ENCODE results near the gene PLXNB1.
A peak's percentile ranks its signal among the peaks of the same experiment; 100 is the strongest.
"Not testable (repeated sequence)": the region's sequence is repeated elsewhere in the genome, so short reads cannot be mapped to it uniquely, and the experiment has no call there.

The PLXNB1 gene

GRCh38 chr3:48464713-48465221, 34.9 kb upstream of the PLXNB1 start:
- H3K27ac ChIP-seq (ENCODE audit: low read depth, low read length) = peak overlapping the region; percentile 99; the same call in 1 of the 2 replicates
- peak overlapping the region; percentile 23; the same call in 1 of the 2 replicates for H3K9ac ChIP-seq (ENCODE audit: low read depth, low read length)
- WGBS = 94% methylated on average over 17 of the region's 17 CpGs

GRCh38 chr3:48463703-48464102, 33.8 kb upstream of the PLXNB1 start:
- no peaks in the 10 kb centered on the region for H3K9me3 ChIP-seq (ENCODE audit: insufficient read depth, low read depth, low read length)
- H3K4me3 ChIP-seq (ENCODE audit: low read length) = no peak overlapping the region
- peaks cover 9% of the 10 kb centered on the region for H3K4me1 ChIP-seq (ENCODE audit: insufficient read depth, low read length)
- peaks cover 51% of the 10 kb centered on the region for H3K36me3 ChIP-seq (ENCODE audit: insufficient read depth, low read length)
- H3K27ac ChIP-seq (ENCODE audit: low read depth, low read length) = no peak overlapping the region
- H3K9ac ChIP-seq (ENCODE audit: low read depth, low read length) = no peak overlapping the region
- 85% methylated on average over 9 of the region's 9 CpGs for WGBS
- H3K27me3 ChIP-seq (ENCODE audit: insufficient read depth, low read length) = no peaks in the 10 kb centered on the region

More at GRCh38 chr3:48464713-48465221, 34.9 kb upstream of the PLXNB1 start:
- Histone ChIP-seq H3K4me3 (ENCODE audit: low read length) (no peak overlapping the region), H3K9me3 (ENCODE audit: insufficient read depth, low read depth, low read length) (no peaks in the 10 kb centered on the region), H3K4me1 (ENCODE audit: insufficient read depth, low read length) (peaks cover 9% of the 10 kb centered on the region), H3K27me3 (ENCODE audit: insufficient read depth, low read length) (no peaks in the 10 kb centered on the region), H3K36me3 (ENCODE audit: insufficient read depth, low read length) (peaks cover 51% of the 10 kb centered on the region)

- H3K9ac ChIP-seq (ENCODE audit: low read depth, low read length); H3K4me3 ChIP-seq (ENCODE audit: low read length); H3K27ac ChIP-seq (ENCODE audit: low read depth, low read length); H3K27me3 ChIP-seq (ENCODE audit: insufficient read depth, low read length); H3K4me1 ChIP-seq (ENCODE audit: insufficient read depth, low read length); H3K9me3 ChIP-seq (ENCODE audit: insufficient read depth, low read depth, low read length): not testable (repeated sequence)
- 97% methylated on average over 7 of the region's 7 CpGs for WGBS
- peaks cover 45% of the 10 kb centered on the region for H3K36me3 ChIP-seq (ENCODE audit: insufficient read depth, low read length)
Measured at GRCh38 chr3:48461767-48462166, 31.9 kb upstream of the PLXNB1 start.

GRCh38 chr3:48460517-48460902, 30.6 kb upstream of the PLXNB1 start:
- Histone ChIP-seq H3K27me3 (ENCODE audit: insufficient read depth, low read length) (no peaks in the 10 kb centered on the region), H3K9me3 (ENCODE audit: insufficient read depth, low read depth, low read length) (no peaks in the 10 kb centered on the region), H3K4me1 (ENCODE audit: insufficient read depth, low read length) (no peaks in the 10 kb centered on the region; the same call in 1 of the 2 replicates), H3K4me3 (ENCODE audit: low read length) (no peak overlapping the region), H3K36me3 (ENCODE audit: insufficient read depth, low read length) (peaks cover 55% of the 10 kb centered on the region), H3K27ac (ENCODE audit: low read depth, low read length) (no peak overlapping the region), H3K9ac (ENCODE audit: low read depth, low read length) (no peak overlapping the region)
- WGBS = 96% methylated on average over 3 of the region's 3 CpGs

- no peaks in the 10 kb centered on the region for H3K4me1 ChIP-seq (ENCODE audit: insufficient read depth, low read length)
- WGBS = 94% methylated on average over 7 of the region's 7 CpGs
- H3K9me3 ChIP-seq (ENCODE audit: insufficient read depth, low read depth, low read length) = no peaks in the 10 kb centered on the region
- peaks cover 60% of the 10 kb centered on the region for H3K36me3 ChIP-seq (ENCODE audit: insufficient read depth, low read length)
- H3K9ac ChIP-seq (ENCODE audit: low read depth, low read length) = no peak overlapping the region
- no peak overlapping the region for H3K27ac ChIP-seq (ENCODE audit: low read depth, low read length)
- no peak overlapping the region for H3K4me3 ChIP-seq (ENCODE audit: low read length)
- no peaks in the 10 kb centered on the region for H3K27me3 ChIP-seq (ENCODE audit: insufficient read depth, low read length)
Measured at GRCh38 chr3:48459773-48460516, 30.1 kb upstream of the PLXNB1 start.

GRCh38 chr3:48459331-48459730, 29.4 kb upstream of the PLXNB1 start:
- no peaks in the 10 kb centered on the region for H3K27me3 ChIP-seq (ENCODE audit: insufficient read depth, low read length)
- no peaks in the 10 kb centered on the region for H3K9me3 ChIP-seq (ENCODE audit: insufficient read depth, low read depth, low read length)
- H3K4me1 ChIP-seq (ENCODE audit: insufficient read depth, low read length) = no peaks in the 10 kb centered on the region
- no peak overlapping the region for H3K4me3 ChIP-seq (ENCODE audit: low read length)
- H3K27ac ChIP-seq (ENCODE audit: low read depth, low read length) = no peak overlapping the region
- peaks cover 62% of the 10 kb centered on the region for H3K36me3 ChIP-seq (ENCODE audit: insufficient read depth, low read length)
- WGBS = 93% methylated on average over 3 of the region's 3 CpGs
- no peak overlapping the region for H3K9ac ChIP-seq (ENCODE audit: low read depth, low read length)

GRCh38 chr3:48456456-48456855, 26.6 kb upstream of the PLXNB1 start:
- Histone ChIP-seq H3K36me3 (ENCODE audit: insufficient read depth, low read length) (peaks cover 91% of the 10 kb centered on the region), H3K9ac (ENCODE audit: low read depth, low read length) (no peak overlapping the region), H3K9me3 (ENCODE audit: insufficient read depth, low read depth, low read length) (no peaks in the 10 kb centered on the region), H3K4me1 (ENCODE audit: insufficient read depth, low read length) (no peaks in the 10 kb centered on the region), H3K4me3 (ENCODE audit: low read length) (no peak overlapping the region), H3K27ac (ENCODE audit: low read depth, low read length) (no peak overlapping the region), H3K27me3 (ENCODE audit: insufficient read depth, low read length) (no peaks in the 10 kb centered on the region)
- WGBS = 86% methylated on average over 1 of the region's 1 CpG

- no peak overlapping the region for H3K27ac ChIP-seq (ENCODE audit: low read depth, low read length)
- H3K4me1 ChIP-seq (ENCODE audit: insufficient read depth, low read length) = peaks cover 9% of the 10 kb centered on the region; the same call in 1 of the 2 replicates
- WGBS = 96% methylated on average over 1 of the region's 1 CpG
- peaks cover 59% of the 10 kb centered on the region for H3K36me3 ChIP-seq (ENCODE audit: insufficient read depth, low read length)
- H3K27me3 ChIP-seq (ENCODE audit: insufficient read depth, low read length) = no peaks in the 10 kb centered on the region
- no peak overlapping the region for H3K4me3 ChIP-seq (ENCODE audit: low read length)
- no peak overlapping the region for H3K9ac ChIP-seq (ENCODE audit: low read depth, low read length)
- no peaks in the 10 kb centered on the region for H3K9me3 ChIP-seq (ENCODE audit: insufficient read depth, low read depth, low read length)
Measured at GRCh38 chr3:48451270-48451669, 21.4 kb upstream of the PLXNB1 start.

GRCh38 chr3:48446425-48447193, 16.7 kb upstream of the PLXNB1 start, which contains the start of gene ATRIP:
ATRIP (plus strand) TSS chr3:48446737; CDS start chr3:48446846, 109 bp downstream.
- no peaks in the 10 kb centered on the region for H3K9me3 ChIP-seq (ENCODE audit: insufficient read depth, low read depth, low read length)
- peak within 1 kb of the TSS; percentile 95 for H3K4me3 ChIP-seq (ENCODE audit: low read length)
- no peaks in the 10 kb centered on the region for H3K27me3 ChIP-seq (ENCODE audit: insufficient read depth, low read length)
- peaks cover 9% of the 10 kb centered on the region; the same call in 1 of the 2 replicates for H3K4me1 ChIP-seq (ENCODE audit: insufficient read depth, low read length)
- WGBS = under 1% methylated on average over 91 of the region's 91 CpGs
- H3K27ac ChIP-seq (ENCODE audit: low read depth, low read length) = peak within 1 kb of the TSS; percentile 92
- peaks cover 41% of the 10 kb centered on the region for H3K36me3 ChIP-seq (ENCODE audit: insufficient read depth, low read length)
- H3K9ac ChIP-seq (ENCODE audit: low read depth, low read length) = peak within 1 kb of the TSS; percentile 85

GRCh38 chr3:48446043-48446424, 16.1 kb upstream of the PLXNB1 start:
- Histone ChIP-seq H3K9ac (ENCODE audit: low read depth, low read length) (peak overlapping the region; percentile 85), H3K27me3 (ENCODE audit: insufficient read depth, low read length) (no peaks in the 10 kb centered on the region), H3K9me3 (ENCODE audit: insufficient read depth, low read depth, low read length) (no peaks in the 10 kb centered on the region), H3K4me3 (ENCODE audit: low read length) (peak overlapping the region; percentile 95), H3K4me1 (ENCODE audit: insufficient read depth, low read length) (peaks cover 9% of the 10 kb centered on the region; the same call in 1 of the 2 replicates), H3K27ac (ENCODE audit: low read depth, low read length) (peak overlapping the region; percentile 92), H3K36me3 (ENCODE audit: insufficient read depth, low read length) (peaks cover 39% of the 10 kb centered on the region)
- WGBS = 24% methylated on average over 6 of the region's 6 CpGs

GRCh38 chr3:48445277-48445882, 15.5 kb upstream of the PLXNB1 start:
- H3K4me3 ChIP-seq (ENCODE audit: low read length) = peak overlapping the region; percentile 95
- WGBS = 81% methylated on average over 6 of the region's 6 CpGs
- peaks cover 9% of the 10 kb centered on the region; the same call in 1 of the 2 replicates for H3K4me1 ChIP-seq (ENCODE audit: insufficient read depth, low read length)
- no peak overlapping the region for H3K9ac ChIP-seq (ENCODE audit: low read depth, low read length)
- H3K36me3 ChIP-seq (ENCODE audit: insufficient read depth, low read length) = peaks cover 38% of the 10 kb centered on the region
- H3K9me3 ChIP-seq (ENCODE audit: insufficient read depth, low read depth, low read length) = no peaks in the 10 kb centered on the region
- H3K27ac ChIP-seq (ENCODE audit: low read depth, low read length) = no peak overlapping the region
- no peaks in the 10 kb centered on the region for H3K27me3 ChIP-seq (ENCODE audit: insufficient read depth, low read length)
